Raji (cell line): ENCODE data around the gene CLEC11A.

Experiments used
- POLR2A ChIP-seq: IDR thresholded peaks from 2 replicates; pipeline ENCODE4 v1.6.1; 2011; ENCODE audit warnings: low read depth, low read length, control low read depth; ENCODE audit not compliant: insufficient read depth

Gene CLEC11A, protein sequence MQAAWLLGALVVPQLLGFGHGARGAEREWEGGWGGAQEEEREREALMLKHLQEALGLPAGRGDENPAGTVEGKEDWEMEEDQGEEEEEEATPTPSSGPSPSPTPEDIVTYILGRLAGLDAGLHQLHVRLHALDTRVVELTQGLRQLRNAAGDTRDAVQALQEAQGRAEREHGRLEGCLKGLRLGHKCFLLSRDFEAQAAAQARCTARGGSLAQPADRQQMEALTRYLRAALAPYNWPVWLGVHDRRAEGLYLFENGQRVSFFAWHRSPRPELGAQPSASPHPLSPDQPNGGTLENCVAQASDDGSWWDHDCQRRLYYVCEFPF

DNA sequence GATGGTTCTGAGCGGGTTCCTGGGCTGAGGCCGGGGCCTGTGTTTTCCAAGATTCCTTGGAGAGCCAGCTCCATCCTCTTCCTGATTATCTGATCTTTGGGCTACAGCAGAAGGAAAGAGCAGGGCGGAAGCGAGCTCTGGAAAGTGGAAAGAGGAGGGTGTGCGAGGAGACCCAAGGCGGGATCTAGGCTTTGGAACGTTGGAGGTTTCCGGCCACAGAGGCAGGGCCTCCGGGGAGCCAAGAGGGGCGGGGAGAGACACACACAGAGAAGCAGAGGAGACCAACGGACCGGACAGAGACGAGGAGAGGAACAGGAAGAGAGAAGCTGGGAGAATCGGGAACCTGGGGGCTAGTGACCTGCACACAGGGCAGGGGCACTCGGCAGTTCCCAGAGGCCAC lies at the start of gene CLEC11A:
CLEC11A (plus strand) TSS at position 296 of the 400 bp plus-strand sequence. CDS start 162 bp downstream, outside the sequence.
- TF ChIP-seq POLR2A, result no peak

DNA sequence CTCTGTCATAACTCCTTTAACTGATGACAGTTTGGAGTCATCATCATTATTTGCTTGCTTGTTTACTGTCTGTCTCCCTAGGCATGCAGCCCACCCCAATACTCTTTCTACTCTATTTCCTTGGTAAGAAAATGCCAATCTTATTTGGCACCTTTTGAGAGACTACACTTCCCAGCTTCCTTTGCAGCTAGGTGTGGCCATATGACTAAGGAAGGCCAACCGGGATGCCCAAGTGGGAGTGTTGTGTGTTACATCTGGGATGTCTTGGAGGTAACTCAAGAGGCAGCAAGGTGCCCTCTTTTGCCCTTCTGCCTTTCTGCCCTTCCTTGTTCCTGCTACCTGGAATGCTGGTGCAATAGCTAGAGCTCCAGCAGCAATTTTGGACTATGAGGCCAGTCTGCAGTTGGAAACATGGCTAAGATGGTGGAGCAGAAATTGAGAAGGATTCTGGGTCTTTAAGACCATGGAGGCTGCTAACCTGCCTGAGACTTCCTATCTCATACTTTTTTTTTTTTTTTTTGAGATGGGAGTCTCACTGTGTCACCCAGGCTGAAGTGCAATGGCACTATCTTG lies 46.5 kb upstream of the CLEC11A start:
- no peak for TF ChIP-seq POLR2A

DNA sequence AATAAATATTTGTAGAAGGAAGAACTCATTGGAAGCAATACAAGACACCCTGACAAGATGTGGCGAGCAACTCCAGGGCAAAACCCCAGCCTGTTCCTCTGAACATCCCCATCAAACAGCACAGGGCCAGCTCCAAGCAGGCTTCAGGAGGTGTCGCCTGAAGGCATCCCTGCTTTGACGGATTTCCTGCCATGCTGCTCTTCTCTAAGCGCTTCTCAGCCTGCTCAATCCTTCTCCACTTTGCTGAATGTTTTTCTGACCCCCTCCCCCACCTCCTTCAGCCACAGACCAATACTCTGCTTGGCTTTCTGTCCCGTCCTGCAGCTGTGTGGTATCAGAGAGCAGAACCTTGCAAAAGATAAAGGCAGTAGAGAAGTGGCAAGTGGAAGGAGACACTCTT lies 45.5 kb upstream of the CLEC11A start:
- TF ChIP-seq POLR2A, result no peak

DNA sequence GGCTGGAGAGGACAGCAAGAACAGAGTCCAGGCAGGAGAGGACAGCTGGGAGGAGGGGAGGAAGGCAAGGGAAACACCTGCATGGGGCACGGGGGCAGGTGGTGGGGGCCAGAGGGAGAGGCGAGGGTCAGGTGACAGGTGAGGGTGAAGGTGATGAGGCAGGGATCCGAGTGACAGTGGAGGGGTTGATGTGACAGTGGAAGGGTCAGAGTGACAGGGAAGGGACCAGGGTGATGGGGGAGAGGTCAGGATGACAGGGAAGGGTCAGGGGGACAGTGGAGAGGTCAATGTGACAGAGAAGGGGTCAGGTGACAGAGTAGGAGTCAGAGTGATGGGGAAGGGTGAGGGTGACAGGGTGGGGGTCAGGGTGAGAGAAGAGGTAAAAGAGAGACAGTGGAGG lies 44.8 kb upstream of the CLEC11A start:
- TF ChIP-seq POLR2A, result no peak

DNA sequence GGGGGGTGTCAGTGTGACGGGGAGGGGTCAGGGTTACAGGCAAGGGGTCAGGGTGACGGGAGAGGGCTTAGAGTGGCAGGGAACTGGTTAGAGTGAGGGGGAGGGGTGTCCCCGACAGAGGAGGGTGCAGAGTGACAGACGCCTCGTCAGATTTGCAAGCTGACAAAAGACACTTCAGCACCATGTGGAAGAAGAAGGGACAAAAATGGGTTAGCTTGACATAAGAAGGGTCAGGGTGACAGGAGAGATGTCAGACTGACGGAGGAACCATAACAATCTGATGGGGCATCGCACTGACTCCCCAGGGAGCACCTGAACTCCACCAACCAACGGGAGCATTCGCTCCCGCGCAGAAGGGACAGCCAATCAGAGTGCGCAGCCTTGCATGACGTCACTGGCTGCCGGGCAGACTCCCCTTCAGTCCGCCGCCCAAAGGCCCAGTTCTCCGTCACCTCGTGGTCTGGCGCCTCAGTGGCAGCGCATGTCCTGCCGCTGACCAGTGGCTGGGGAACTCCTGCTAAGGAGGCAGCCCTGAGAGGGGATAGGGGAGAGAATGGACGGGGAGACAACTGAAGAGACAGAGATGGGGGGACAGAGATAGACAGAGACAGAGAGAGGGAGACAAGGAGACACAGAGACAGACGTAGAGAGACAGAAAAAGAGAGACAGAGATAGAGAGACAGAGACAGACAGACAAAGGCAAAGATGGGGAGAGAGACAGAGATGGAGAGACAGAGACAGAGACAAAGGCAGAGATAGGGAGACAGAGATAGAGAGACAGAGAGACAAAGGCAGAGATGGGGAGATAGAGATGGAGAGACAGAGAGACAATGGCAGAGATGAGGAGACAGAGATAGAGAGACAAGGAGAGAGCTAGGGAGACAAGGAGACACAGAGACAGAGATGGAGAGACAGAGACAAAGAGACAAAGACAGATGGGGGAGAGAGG lies 43.7 kb upstream of the CLEC11A start:
- TF ChIP-seq POLR2A, result peak; percentile 46; the same call in 1 of the 2 replicates

DNA sequence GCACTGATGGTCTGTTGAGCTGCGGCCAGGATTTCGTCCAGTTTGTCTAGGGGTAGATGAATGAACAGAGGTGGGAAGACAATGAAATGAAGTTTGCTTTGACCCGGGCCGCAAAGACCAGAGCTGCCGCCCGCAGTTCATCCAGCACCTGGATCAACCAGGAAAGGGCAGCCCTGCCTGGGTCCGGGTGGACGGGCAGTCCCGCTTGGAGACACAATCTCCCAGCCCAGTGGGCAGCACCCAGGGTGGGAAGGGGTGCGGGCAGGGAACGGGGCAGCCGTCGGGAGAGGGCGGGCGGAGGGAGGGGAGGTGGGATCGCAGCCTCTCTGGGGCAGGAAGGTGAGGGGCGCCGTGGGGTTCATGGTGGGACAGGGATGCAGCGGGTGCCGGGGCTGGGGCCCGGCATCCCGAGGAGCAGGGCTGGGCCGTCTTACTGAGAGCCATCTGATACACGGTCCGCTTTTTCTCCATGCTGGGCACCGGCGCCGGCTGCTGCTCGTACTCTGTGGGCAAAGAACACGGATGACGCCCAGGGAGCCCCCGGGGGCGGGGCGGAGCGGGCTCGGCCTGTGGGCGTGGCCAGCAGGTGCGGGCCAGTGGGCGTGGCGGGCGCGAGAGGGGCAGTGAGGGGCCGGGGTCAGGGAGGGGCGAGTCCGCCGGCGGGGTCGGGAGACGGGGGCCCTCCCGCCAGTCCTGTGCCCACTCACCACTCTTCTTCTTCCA lies 36.7 kb upstream of the CLEC11A start:
- no peak for TF ChIP-seq POLR2A

DNA sequence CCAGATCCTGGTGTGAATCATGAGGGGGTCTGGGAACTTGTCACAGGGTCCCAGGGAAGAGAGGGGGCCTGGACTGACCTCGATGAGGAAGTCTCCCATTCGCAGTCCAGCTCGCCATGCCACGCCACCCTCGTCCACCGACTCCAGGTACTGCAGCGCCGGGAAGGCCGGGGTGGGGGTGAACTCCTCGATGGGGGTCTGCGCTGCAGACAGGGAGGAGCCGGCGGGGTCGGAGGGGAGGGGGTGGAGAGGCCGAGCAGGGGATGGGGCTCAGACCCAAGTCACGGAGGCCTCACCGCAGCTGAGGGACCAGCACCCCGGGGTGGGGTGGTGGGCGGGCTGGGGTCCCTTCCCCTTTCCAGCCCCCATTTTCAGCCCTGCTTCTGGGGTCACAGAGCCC lies 34.4 kb upstream of the CLEC11A start:
- no peak for TF ChIP-seq POLR2A

DNA sequence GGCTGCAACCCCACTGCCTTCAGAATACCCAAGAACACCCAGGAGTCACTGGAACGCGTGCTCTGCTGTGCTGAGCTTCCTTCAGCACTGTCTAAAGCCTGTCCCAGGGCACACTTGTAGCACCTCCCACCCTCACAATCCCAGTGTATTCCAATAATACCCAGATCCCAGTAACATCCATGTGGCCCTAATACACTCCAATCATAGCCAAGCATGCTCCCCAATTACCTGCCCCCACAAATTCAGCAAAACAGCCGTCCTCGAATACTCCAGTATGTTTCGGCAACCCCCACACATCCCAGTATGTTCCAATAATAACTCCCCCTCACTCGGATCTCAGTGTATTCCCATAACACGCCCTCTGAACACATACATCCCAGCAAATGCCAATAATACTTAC lies 32.7 kb upstream of the CLEC11A start:
- TF ChIP-seq POLR2A, result no peak

DNA sequence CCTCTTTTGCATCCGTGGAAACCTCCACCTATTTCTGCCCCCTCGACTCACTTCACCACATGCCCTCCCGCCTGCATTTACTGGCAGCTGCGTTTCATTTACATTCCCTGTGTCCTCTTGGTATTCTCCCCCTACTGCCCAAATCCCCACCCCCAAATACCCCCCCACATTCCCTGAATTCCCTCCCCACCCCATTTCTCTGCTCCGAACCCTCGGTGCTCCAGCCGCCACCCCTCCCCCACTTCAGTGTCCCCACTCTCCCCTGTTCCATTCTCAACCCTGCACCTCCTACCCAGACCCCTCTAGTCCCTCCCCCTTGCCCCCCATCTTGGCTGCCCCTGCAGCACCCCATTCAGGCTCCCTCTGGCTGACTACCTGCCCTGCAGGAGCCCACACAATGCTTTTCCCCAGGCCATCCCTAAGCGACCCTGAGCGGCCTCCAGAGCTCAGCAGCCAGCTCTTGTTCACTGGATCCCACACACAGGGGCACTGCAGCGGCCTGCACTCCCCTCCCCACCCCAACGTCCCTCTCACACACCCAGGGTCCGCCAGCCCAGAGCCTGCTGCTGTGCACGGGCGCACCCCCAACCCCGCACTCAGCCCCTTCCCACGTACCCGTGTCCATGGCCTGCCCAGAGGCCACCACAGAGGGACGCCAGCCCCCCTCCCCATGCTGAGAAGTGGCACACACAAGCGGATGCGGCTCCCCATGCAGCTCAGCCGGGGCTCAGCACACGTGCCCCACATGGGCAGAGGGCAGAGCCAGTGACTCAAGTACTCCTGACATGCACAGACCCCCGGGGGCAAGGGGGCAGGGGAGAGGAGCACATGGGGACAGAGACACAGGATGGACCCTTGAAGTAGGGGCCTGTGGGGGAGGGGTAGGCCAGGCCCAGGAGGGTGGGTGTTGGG lies 29.8 kb upstream of the CLEC11A start:
- TF ChIP-seq POLR2A, result no peak

DNA sequence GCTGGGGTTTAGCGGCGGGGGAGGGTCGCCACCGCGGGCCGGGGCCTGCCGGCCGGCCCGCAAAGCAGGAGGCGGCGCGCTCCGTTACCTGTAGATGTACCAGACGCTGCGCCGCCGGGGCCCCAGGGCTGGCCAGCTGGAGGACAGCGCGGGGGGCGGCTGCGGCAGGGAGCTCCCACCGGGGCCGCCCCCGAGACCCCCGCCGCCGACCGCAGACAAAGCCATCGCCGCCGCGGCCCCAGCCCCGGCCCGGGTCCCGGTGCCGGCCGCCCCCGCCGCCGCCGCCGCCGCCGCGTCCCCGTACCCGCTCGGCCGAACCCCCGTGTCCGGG lies 28.4 kb upstream of the CLEC11A start:
- TF ChIP-seq POLR2A, result no peak

DNA sequence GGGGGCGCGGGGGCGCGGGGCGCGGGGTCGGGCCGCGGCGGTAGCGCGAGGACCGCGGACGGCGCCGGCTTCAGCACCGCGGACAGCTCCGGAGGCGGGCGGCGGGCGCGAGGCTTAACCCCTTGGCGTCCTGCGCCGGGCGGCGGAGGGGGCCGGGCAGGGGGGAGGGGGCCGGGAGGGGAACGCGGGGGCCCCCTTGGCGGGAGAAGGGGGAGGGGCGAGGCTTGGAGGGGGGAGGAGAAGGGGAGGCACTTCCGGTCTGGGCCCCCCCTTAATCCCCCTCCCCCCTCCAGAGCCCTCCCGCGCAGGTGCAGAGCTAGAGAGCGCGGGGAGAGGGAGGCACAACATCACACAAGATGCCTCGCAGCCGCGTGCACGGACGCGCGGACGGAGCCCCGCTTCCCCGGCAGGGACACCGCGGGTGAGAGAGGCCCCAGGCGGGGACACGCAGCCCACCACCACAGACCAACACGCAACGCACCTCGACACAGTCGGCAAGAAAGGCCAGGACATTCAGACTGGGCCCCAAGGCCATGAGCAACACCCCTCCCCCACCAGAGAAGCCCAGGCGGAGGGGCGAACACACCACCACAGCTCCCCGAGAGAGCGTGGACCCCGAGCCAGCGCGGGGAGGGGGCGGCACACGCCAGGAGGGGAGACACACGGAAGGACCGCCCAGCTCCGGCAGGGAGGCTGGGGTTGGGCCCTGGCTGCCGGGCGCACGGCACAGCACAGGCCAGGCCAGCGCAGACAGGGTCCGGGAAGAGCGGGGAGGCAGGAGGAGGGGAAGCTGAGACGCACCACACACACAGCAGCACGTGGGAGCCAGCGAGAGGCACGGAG lies 27.7 kb upstream of the CLEC11A start:
- TF ChIP-seq POLR2A, result no peak

DNA sequence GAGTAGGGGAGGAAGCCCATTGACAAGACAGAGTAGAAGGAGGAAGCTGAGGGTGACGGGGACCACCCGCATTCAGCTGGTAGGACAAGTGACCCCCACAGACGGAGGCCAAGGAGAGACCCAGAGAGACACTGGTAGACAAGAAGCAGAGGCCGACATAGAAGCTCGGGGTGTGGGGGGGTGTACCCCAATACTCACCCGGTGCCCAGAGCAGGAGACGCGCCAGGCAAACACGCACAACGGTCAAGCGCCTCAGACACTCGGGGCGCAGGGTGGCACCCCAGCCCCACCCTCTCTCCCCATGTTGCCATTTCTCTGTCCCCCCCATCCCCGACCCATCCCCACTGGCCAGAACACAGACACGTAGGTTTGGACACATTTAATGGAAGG lies 27.1 kb upstream of the CLEC11A start:
- TF ChIP-seq POLR2A, result no peak

DNA sequence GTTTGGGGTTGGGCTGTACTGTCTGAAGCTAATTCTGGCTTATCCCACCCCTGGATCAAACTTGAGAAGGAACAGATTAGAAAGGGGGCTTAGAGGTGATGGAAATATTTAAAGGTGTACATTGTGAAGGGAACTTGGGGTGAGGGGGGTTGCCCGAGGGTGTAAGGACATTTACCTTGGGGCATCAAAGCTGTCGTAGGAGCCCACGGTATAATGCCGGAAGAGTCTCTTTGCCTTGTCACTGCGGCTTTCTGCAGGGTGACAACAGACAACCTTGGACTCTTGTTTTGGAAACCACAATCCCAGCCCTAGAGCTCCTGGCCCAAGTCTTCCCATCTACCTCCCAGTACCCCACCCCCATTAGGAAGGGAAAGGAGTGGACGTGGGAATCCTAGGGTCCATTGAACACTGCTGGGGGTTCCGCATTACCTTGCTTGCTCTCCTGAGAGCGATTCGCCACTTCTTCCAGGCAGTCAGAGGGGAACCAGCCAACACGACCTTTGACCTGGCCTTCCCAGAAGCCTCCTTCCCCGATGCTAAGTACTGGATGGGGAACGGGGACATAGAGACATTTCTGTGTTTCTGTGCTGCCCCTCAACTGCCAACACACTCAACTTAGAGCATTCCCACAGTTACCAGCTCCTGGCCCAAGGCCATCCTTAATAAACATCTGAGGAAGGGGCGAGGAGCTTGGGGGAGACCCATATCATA lies 25.6 kb upstream of the CLEC11A start:
- no peak for TF ChIP-seq POLR2A
